ENCODE measurements around the gene VILL.
"Not testable (repeated sequence)": the region's sequence is repeated elsewhere in the genome, so short reads cannot be mapped to it uniquely, and the experiment has no call there.

VILL gene

DNA sequence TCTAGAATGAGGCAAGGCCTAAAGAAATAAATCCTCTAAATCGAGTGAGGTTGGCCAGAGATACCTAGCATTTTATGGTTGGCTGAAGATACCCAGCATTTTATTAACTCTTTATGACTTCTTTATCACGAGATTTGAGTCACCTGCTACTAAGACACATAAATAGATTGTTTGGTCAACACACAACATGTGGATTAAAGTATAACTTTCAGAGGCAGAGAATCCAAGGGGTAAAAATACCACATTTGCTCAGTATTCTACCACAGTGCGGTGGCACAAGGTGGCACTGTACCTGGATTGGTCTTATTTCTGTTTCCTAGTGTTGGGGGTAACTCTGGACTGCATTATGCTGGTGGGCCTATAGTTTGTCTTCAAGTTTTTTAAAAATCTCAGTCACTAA is 27.0 kb upstream of the VILL start:
- DNase-seq, result no peak

DNA sequence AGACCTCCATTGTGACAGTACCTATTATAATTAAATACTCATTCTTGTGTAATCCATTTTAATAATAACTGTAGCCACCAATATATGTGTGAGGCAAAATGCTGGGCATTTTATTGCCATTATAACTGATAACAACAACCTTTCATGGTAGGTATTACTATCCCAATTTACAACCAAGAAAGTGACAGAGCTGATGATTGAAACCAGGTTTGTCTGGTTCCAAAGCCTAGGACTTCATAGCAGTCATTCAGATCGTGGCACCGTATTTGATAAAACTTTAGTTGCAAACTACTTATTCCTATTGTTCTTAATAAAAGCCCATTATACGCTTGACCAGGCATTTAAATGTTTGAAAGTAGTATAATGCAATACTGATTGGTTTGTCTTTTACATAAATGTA is 26.4 kb upstream of the VILL start:
- no peak for DNase-seq

DNA sequence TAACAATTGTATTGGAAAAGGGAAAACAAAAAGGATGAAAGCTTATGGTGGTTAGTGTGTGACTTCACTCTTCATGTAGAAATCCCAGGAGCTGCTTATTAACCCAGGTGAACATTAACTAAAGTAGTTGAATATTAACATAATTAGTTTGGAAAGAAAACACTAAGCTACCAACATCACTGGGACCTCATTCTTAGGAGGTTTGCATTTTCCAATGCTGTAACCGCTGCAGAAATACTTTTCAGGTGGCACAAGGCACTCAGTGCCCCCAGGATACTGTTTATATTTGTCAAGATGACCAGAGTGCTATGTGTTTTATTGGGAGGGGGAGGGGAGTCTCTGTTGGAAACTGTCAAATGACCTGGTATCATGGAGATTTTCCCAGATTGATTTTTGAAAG is 25.9 kb upstream of the VILL start:
- no peak for DNase-seq

DNA sequence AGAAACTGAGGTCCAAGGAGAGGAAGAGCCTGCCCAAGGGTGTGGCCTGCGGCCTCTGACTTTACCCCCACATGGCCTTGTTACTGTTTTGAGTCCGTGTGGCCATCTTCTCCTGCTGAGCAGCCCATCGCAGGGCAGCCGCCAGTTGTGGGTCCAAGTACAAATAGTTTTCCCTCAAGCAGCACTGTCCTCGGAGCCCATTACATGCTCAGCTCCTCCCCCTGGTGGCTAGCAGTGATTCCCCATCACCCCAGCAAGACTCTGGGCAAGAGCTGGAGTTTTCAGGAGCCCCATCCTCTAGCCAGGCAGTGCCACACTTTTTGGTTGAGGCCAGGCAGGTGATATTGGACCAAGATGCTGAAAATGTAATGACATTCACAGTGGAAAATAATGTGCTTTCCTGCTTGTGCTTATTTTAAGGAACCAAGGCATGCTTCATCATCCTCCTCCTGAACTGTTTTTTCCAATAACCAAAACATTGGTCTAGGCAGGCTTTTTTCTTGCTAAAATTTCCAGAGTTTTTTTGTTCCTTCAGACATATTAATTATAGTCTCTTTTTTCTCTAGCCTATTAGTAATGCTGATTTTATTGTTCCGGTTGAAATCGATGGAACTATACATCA is 23.2 kb upstream of the VILL start:
- DNase-seq, result peak; percentile 66

DNA sequence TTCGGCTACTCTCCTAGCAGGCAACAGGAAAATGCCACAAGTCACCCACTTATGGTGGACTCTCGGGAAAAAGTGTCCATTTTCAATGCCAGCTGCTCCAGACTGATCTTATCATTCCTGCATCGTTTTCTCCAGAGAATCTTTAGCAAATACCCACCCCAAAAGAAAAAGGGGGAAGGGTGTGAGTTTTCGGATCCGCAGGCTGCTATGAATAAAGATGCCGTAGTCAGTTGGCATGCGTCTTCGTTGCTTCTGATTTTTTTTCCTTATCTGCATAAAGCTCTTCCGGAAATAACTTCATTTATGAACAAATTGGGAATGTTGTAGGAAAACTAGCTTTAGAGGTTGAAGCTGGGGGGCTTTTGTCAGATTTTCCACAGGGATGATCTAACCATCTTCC is 22.4 kb upstream of the VILL start:
- no peak for DNase-seq

DNA sequence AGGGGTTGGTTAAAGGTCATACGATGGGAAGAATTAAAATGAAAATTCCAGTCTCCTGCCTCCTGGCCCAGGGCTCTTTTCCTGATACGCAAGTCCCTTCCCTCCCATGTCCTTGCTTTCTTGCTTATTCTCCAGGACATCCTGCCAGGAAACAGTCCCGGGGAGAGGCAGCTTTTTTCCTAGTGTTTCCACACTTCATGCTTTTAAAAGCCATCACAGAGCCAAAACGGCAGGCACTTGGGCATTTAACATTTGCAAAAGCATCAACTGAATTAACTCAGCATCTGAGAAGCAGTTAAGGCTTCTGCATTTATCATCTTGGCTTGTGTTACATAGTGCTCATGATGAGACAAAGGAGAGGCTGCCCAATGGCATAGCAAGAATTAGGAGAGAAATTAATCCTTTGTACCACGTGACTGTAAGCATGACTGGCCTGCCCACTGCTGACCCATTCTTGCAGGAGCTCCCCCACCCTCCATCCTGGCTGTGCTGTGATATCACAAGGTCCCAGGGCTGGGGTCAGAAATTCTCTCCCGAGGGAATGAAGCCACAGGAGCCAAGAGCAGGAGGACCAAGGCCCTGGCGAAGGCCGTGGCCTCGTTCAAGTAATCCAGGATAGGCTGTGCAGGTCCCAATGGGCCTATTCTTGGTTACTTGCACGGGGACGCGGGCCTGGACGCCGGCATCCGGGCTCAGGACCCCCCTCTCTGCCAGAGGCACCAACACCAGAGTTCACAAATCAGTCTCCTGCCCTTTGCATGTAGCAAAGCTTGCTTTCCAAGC is 21.6 kb upstream of the VILL start:
- no peak for DNase-seq

DNA sequence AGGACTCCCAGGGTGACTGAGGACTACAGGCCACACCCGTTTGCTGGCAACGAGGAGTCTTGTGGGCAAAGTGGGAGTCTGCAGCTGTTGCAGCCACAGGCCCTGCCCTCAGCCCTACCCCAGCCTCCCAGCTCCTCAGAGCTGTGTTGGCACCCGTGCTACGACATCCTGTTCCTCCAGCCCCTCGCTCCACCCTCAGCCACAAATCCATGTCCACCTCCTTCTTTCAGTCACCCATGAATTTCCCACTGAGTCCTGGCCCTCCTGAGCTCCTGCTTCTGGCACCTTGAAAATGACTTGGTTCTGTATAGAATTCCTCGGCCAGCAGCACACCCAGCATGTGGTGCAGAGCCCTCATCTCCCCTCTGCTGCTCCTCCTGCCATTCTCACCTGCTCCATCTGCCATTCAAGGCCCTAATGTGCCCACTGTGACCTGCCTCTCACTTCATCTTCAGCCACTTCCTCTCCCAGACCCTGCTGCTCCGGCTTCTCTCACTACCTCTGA is 20.9 kb upstream of the VILL start:
- no peak for DNase-seq

DNA sequence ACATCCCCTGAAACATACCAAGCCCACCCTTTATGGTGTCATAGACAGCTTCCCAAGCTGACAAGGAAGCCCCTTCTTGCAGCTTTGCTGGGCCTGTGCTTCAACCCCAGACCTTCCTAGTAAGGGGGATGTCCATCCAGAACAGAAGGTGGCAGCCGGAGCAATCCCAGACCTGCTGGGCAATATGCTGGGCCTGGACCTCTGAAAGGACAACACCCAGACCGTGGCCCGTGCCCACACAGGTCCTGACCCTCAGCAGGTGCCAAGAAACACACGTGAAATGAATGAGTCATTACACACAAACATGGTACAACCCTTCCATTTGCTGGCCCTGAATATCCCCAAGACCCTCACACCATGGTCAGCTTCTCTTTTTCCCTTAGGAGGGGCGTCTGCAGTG is 19.8 kb upstream of the VILL start:
- DNase-seq, result no peak

DNA sequence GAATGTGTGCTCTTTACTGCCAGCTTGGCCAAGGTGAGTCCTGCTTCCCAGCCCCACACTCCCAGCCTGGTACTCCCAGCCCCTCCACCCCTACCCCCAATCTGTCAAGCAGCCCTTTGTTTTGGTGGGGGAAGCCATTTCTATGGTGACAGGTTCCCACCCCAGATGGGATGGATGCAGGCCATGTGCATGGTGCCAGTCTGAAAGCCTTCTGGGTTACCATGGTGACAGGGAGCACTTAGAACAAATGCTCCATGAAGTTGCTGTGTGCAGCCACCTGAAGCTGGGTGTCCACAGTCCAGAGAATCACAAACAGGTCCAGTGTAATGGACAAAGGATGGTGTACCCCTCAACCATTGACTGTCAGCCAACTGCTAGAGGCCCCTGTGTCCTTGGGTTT is 19.1 kb upstream of the VILL start:
- no peak for DNase-seq

DNA sequence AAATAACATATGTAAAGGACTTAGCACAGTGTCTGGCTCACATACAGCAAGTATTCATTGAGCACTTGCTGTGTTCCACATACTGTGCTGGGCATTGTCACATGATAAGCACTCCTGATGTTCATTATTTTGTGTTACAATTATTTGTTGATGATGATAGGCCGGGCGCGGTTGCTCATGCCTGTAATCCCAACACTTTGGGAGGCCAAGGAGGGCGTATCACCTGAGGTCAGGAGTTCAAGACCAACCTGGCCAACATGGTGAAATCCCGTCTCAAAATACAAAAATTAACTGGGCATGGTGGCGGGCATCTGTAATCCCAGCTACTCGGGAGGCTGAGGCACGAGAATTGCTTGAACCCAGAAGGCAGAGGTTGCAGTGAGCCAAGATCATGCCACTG is 18.5 kb upstream of the VILL start:
- not testable (repeated sequence) for DNase-seq

DNA sequence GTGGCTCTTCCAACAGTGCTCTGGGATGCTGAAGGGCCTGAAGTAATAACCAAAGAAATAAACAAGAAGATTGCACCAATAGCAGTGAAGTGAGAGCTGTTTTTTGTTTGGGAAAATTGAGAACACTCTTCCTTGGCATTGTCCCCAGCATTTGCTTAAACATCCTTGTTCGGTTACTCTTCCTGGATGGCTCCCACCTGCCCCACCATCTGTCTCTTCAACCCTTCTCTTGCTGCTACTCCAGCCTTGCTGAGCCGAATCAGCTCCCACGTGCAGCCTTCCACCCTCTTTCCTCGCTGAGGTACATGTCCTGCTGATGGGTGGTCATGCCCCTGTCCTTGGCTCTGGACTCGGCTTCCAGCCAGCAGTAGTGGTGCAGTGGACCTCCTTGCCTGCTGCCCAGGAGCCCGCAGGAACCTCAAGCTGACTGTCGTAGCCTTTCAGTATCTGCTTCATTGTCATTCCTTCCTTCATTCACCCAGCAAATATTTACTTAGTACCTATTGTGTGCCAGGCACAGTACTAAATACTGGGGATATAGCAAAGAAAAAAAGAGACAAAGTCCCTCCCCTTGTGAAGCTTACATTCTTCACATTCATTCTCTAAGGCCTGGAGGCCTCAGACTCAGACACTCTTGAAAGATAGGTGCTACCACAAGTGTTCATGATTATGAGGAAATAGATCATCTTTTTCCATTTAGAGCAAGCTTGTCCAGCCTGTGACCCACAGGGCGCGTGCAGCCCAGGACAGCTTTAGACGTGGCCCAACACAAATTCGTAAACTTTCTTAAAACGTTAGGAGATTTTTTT is 17.1 kb upstream of the VILL start:
- no peak for DNase-seq

DNA sequence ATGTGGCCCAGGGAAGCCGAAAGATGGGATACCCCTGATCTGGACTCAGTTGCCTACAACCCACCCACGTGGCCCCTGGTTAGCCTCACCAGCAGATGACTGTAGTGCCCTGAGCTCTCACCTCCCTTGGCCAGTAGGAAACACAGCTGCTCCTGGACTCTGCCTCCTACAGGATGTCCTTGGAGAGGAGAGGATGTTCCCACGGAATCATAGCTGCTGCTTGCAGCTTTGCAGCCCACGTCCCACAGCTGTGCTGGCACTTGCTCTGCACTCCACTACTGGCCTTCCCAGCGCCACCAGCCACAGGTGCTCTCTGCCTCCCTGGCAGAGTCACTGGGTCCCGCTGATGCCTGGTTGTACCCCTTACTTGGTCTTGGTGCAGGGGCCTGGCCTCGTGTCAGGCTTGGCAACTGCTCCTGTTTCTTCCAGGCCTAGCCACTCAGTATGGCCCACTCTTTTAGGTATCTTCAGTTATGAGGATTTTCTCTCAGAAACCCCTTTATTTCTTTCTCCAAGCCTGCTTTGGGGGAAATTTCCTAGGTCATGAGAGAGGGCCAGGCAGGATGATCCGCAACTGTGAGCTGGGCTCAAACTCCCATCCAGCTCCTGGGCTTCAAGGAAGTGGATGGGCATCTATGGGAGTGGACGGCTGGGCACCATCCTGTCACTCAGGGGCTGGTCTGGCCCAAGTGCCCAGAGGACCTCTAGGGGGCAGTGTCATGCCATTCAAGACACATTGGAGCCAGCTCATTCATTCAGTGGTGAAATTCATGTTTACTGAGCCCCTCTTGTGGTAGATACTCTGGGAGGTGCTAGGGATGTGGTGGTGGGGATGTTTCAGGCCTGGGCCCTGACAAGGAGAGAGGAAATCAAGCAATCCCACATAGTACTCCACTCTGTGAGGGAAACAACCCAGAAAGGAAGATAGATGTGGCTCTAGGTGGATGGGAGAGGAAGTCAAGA is 16.2 kb upstream of the VILL start:
- DNase-seq, result peak; percentile 61

DNA sequence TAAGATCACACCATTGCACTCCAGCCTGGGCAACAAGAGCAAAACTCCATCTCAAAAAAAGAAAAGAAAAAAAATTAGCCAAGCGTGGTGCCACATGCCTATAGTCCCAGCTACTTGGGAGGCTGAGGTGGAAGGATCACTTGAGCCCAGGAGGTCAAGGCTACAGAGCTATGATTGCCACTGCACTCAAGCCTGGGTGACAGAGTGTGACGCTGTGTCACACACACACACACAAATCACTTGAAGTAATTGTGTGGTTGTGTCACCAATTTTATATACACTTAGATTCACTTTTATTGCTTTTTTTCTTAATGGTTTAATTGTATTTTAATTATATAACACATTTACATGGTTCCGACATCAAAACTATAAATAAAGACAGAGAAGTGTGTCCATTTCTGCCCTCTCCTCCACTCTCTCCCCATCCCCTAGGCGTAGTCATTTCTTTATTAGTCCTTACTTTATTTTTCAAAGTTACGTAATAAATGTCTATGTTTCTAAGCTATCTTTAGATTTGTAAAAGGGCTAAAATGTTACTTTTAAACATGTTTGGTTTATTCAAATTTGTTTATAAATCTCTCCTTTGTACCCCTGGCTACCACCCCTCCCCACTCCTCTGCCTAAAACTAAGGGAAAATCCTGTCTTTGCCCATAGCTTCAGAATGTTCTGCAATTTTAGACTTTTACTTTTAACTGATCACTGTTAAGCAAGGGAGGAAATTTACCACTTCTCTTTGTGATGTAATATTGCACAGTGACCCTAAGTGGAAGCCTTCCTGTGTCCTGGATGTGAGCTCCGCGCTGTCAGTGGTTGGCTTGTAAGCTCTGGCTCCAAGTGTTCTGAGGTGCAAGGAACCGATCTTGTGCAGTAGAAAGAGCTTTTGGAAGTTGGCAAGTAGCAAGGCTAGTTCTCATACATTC is 10.8 kb upstream of the VILL start:
- no peak for DNase-seq

DNA sequence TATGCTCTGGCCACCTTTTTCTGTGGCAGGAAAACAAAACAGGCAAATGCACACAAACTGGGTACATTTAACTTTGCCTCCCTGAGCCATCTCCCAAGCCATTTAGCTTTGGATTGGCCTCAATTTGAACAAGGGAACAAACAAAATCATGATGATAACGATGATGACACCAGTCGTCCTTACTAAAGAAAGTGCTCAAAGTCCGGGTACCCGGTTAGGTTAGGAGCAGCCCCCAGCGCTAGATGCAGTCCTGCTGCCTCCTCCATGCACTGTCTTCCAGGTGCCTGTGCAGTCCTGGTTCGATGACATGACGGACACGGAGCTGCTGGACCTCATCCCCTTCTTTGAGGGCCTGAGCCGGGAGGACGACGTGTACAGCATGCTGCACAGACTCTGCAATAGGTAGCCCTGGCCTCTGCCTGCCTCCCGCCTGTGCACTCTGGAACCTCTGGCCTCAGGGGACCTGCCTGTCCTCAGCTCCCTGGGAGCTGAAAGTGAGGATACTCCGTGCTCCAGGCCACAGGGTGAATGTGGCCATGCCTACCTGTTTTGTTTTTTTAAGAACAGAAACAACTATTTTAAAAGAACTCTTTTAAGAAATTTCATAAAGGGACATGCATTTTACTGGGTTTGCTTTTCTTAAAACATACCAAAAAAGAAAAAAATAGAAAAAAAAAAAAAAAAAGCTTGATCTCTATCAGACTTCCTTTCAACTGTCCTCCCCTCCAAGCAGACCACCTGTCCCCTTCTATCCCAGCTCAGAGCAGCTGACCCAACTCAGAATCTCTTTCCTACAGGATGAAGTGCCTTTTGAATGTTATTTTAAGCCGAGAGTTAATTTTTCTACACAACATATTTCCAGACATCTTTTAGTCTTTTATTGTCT is 9.9 kb upstream of the VILL start:
- DNase-seq, result no peak

DNA sequence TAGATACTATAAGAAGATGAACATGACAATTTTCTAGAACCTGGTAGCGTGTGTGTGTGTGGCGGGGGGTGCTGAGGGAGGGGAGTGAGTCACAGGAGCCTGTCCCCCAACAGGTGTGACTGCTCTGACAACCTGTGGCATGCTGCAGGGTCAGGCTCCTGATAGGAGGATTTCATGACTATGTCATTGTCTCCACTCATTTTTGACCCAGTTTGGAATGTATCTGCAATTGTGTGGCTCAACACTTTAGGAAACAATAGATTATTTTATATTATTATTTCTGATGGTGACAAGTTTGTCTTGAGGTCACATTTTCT is 9.3 kb upstream of the VILL start:
- DNase-seq, result no peak

DNA sequence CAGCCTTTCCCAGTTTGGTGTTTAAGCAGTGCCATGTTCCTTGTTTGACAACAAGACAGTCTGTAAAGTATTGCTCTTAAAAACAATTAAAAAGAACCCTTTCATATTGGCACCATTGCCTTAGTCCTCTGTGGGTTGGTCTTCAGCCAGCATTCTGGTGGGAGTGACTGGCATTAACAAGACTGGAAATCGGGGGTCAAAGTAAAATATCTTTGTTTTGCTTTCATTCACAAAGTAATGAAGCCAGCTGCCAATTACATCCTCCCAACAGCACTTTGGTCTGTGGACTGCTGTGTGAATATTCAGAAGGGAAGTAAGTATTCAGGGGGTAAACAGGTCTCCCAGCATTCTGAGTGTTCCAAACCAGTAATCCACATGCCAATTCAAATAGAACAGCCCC is 8.3 kb upstream of the VILL start:
- DNase-seq, result no peak

DNA sequence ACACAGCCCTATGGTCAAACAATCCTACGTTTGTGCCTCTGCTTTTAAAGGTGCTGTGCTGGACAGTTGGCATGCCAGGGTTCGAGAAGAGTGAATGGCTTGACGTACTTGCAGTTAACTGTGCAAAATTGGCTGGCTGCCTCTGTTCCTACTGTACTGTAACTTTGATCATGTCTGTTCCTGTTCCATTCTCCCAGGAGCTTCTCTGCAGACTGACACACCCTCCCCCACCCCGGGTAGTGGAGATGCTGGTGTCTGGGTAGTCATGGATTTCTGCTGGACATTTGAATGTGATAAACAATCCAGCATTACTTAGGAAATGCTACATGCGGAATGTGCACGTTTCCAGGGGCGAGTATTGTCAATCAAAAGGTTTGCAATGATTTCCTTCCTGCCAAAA is 6.5 kb upstream of the VILL start:
- no peak for DNase-seq

DNA sequence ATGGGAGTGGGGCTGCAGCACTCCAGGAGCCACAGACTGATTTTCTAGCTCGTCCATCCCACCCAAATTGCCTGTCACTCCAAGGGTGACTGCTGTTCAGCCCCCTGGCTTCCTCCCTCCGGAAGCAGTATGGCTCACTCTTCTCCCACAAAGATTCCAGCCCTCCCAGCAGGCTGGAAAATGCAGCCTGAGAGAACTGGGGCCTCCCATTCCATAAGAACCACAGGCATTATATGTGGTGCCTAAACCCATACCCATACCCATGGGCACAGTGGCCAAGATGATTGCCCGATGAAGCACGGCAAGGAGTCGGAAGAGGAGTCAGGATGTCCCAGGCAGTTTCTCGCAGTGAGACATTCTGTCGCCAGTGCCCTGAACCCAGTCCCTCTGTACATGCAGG is 6.0 kb upstream of the VILL start:
- DNase-seq, result no peak

DNA sequence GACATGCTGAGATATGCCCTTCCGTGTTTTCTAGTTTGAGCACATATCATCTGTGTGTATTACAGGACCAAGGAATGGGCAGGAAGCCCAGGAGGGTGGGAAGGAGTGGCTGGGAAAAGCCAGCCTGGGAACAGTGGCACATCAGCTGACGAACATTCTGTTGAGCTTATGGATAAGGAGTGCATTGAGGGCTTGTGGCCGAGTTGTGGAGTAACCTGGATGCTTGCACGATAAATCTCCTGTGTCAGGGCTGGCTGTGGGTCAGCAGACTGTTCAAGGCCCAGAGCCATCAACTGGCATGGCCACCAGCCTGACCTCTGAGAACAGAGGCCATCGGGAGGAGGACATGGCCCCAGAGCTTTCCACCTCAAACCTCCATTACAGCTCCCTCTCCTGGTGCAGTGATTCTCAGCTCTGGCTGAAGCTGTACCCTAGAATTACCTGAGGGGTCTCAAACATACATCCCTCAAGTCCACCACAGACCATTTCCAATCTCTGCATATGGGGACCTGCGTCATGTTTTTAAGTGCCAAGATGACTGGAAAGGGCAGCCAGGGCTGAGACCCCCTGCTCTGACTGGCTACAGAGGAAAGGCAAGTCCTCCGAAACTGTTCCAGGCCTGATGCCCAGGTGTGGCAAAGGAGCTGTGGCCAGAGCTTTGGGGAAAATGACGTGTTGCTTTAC is 4.8 kb upstream of the VILL start:
- DNase-seq, result no peak

All from fibroblast of skin of back (primary cell).